ENCODE measurements around the gene MYO1A. TPM values are rescaled to one million over a fixed set of nuclear protein-coding genes. Genes with fewer than 3 reads are reported as not detected.
A peak's percentile ranks its signal among the peaks of the same experiment; 100 is the strongest.

MYO1A gene
- total and polyA plus RNA-seq, 2 of the 13 experiments (the other 11 are each of a cell fraction or from before 2014, with no cell fraction given): 5.3 to 6.0 TPM

- Histone ChIP-seq H2AFZ (ENCODE audit: low read length) (no peak overlapping the region), H3K4me1 (ENCODE audit: insufficient read depth, low read length) (peaks cover 38% of the 10 kb centered on the region), H3K27me3 (ENCODE audit: control insufficient read depth in 1 of 2, insufficient read depth in 2 of 2, low read length in 2 of 2) (no peaks in the 10 kb centered on the region), H4K20me1 (ENCODE audit: insufficient read depth, low read length) (0 out of 2 replicates have a peak, but pooled peaks cover 6% of the 10 kb centered on the region), H3K27ac (ENCODE audit: extremely low read length, insufficient read depth, low read length) (no peak overlapping the region), H3K9ac (ENCODE audit: insufficient read depth, low read depth, low read length) (no peak overlapping the region), H3K4me3 (replicated peaks in 1 of 3; ENCODE audit: insufficient read depth in 1 of 3, low read depth in 2 of 3, low read length in 3 of 3) (no peak overlapping the region), H3K4me2 (ENCODE audit: low read depth, low read length) (no peak overlapping the region), H3K36me3 (replicated peaks in 1 of 2; ENCODE audit: control insufficient read depth in 1 of 2, insufficient read depth in 2 of 2, low read length in 2 of 2) (peaks cover 10 to 19% of the 10 kb centered on the region in 2 experiments; a peak in 4 of 5 replicates), H3K9me3 (ENCODE audit: low read length) (no peaks in the 10 kb centered on the region), H3K79me2 (ENCODE audit: insufficient read depth, low read length) (no peaks in the 10 kb centered on the region)
- DNase-seq (ENCODE audit: low spot score) (no peak), ATAC-seq (no peak), FAIRE-seq (no peak)
- in situ Hi-C loops (cut with HindIII; ENCODE audit: extremely low pct_ligation_motif_present, low pct_unique_long_range_greater_than_20kb) (no loop called here), intact Hi-C loops (cut with micrococcal nuclease; ENCODE audit: unreplicated experiment) (no loop called here)
- BruUV-seq (replicated peaks): no TSS peak
- ChIA-PET POLR2A (interaction anchor here (1.1 to 13.5 kb wide), 6 partner anchors 9 to 122 kb away, joined by 3 to 309 read pairs (median 6); partner anchors contain the start of genes NAB2, NEMP1 and STAT6), CTCF (ENCODE audit: low intra/inter-chr PET ratio, low total read pairs) (no interaction called here)
- no peak for TF ChIP-seq AKAP8 (CRISPR knock-in tag; IDR thresholded peaks at IDR 0.05)
- no peak for TF ChIP-seq SETDB1 (CRISPR knock-in tag; IDR thresholded peaks at IDR 0.05; ENCODE audit: borderline replicate concordance)
- no peak for TF ChIP-seq JDP2 (CRISPR knock-in tag; IDR thresholded peaks at IDR 0.05; ENCODE audit: borderline replicate concordance)
- TF ChIP-seq ZNF691 (CRISPR knock-in tag; IDR thresholded peaks at IDR 0.05; ENCODE audit: borderline replicate concordance, low read depth): no peak
- 90% methylated on average over 8 of the region's 8 CpGs for WGBS (ENCODE audit: low lambda C conversion rate)
Observed at GRCh38 chr12:57097554-57097835, 47.6 kb upstream of the MYO1A start.

GRCh38 chr12:57096748-57097553 lies 47.0 kb upstream of the MYO1A start:
- H3K4me2 ChIP-seq (ENCODE audit: low read depth, low read length): no peak overlapping the region
- no TSS peak for BruUV-seq (replicated peaks)
- ChIA-PET POLR2A (interaction anchor here (0.9 to 13.5 kb wide), 7 partner anchors 8 to 122 kb away, joined by 3 to 309 read pairs (median 4); partner anchors contain the start of genes LRP1, NAB2, NEMP1 and STAT6), CTCF (ENCODE audit: low intra/inter-chr PET ratio, low total read pairs) (no interaction called here)
- no peak overlapping the region for H3K9ac ChIP-seq (ENCODE audit: insufficient read depth, low read depth, low read length)
- in situ Hi-C loops (cut with HindIII; ENCODE audit: extremely low pct_ligation_motif_present, low pct_unique_long_range_greater_than_20kb): no loop called here
- 0 out of 2 replicates have a peak, but pooled peaks cover 6% of the 10 kb centered on the region for H4K20me1 ChIP-seq (ENCODE audit: insufficient read depth, low read length)
- ATAC-seq (no peak), DNase-seq (ENCODE audit: low spot score) (no peak), FAIRE-seq (no peak)
- intact Hi-C loops (cut with micrococcal nuclease; ENCODE audit: unreplicated experiment): no loop called here
- H3K36me3 ChIP-seq (replicated peaks in 1 of 2; ENCODE audit: control insufficient read depth in 1 of 2, insufficient read depth in 2 of 2, low read length in 2 of 2): peaks cover 12 to 25% of the 10 kb centered on the region in 2 experiments; a peak in 4 of 5 replicates
- H3K79me2 ChIP-seq (ENCODE audit: insufficient read depth, low read length): no peaks in the 10 kb centered on the region
- no peaks in the 10 kb centered on the region for H3K9me3 ChIP-seq (ENCODE audit: low read length)
- H3K4me3 ChIP-seq (replicated peaks in 1 of 3; ENCODE audit: insufficient read depth in 1 of 3, low read depth in 2 of 3, low read length in 3 of 3): no peak overlapping the region
- no peak overlapping the region for H2AFZ ChIP-seq (ENCODE audit: low read length)
- 89% methylated on average over 7 of the region's 8 CpGs for whole genome bisulfite sequencing (ENCODE audit: low lambda C conversion rate)
- peaks cover 32% of the 10 kb centered on the region for H3K4me1 ChIP-seq (ENCODE audit: insufficient read depth, low read length)
- H3K27me3 ChIP-seq (ENCODE audit: control insufficient read depth in 1 of 2, insufficient read depth in 2 of 2, low read length in 2 of 2): no peaks in the 10 kb centered on the region
- H3K27ac ChIP-seq (ENCODE audit: extremely low read length, insufficient read depth, low read length): peak overlapping the region; percentile 26
- no peak for TF ChIP-seq PRDM10 (CRISPR knock-in tag; IDR thresholded peaks at IDR 0.05; ENCODE audit: low read depth)
- TF ChIP-seq AGO1 (IDR thresholded peaks at IDR 0.05; ENCODE audit: low read depth, low read length, poor library complexity, severe bottlenecking): peak; percentile 55
- TF ChIP-seq MAX (IDR thresholded peaks at IDR 0.05): no peak
- no peak for TF ChIP-seq KLF15 (CRISPR knock-in tag; IDR thresholded peaks at IDR 0.05; ENCODE audit: borderline replicate concordance)
- TF ChIP-seq ZNF224 (CRISPR knock-in tag; IDR thresholded peaks at IDR 0.05): no peak

All from HepG2 (cell line).